GM21619 (cell line): ENCODE measurements around the gene ZNG1A.
"Not testable (repeated sequence)": the region's sequence is repeated elsewhere in the genome, so short reads cannot be mapped to it uniquely, and the experiment has no call there.

ENCODE experiments used
- ATAC-seq: cut with Tn5 transposase; IDR thresholded peaks from one replicate; pipeline ENCODE4 v1.9.1; 2021; ENCODE audit not compliant: unreplicated experiment

Gene ZNG1A

GRCh38 chr9:98775-99174, 80.1 kb downstream of the ZNG1A start:
- ATAC-seq: not testable (repeated sequence)

GRCh38 chr9:94992-95391, 83.9 kb downstream of the ZNG1A start:
- not testable (repeated sequence) for ATAC-seq

DNA sequence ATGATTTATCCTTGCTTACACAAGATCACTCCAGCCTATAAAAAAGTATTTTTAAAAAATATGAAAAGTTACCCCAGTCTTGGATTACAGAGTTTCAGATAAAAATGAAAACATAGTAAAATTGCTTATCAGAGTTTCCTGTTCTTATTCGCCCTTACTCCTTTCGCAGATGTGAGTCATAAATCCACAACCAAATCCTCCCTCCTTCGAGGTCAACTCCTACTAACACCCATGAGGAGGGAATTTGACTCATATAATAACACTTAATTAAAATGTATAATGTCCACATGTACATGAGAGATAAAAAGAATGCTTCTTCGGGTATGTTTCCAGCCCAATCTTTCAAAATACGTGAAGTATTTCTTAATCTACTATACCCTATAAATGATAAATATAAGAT, 84.5 kb downstream of the ZNG1A start:
- ATAC-seq: not testable (repeated sequence)

GRCh38 chr9:93909-94308, 84.9 kb downstream of the ZNG1A start:
- ATAC-seq: not testable (repeated sequence)

GRCh38 chr9:90851-91250, 88.0 kb downstream of the ZNG1A start:
- not testable (repeated sequence) for ATAC-seq

GRCh38 chr9:88396-89037, 90.3 kb downstream of the ZNG1A start:
- ATAC-seq: peak; percentile 84

DNA sequence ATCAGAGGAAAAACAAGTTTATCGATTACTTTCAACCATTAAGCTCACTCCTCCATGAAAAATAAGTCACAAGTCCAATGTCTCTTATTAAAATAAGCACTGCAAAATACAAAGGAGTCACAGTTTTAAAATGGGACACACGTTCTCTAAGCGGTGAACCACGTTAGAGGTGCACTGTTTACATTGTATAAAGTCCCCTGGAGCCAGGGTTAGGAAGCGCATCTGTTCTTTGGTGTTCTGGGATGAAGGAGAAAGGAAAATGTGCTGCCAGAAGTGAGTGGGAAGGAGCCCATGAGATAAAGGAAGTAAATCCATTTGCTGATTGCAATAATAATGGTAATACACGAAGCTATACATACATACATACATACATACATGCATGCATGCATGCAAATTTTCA, 91.0 kb downstream of the ZNG1A start:
- ATAC-seq: not testable (repeated sequence)

- not testable (repeated sequence) for ATAC-seq
Observed at GRCh38 chr9:87105-87504, 91.8 kb downstream of the ZNG1A start.

GRCh38 chr9:86697-87096, 92.2 kb downstream of the ZNG1A start:
- not testable (repeated sequence) for ATAC-seq

DNA sequence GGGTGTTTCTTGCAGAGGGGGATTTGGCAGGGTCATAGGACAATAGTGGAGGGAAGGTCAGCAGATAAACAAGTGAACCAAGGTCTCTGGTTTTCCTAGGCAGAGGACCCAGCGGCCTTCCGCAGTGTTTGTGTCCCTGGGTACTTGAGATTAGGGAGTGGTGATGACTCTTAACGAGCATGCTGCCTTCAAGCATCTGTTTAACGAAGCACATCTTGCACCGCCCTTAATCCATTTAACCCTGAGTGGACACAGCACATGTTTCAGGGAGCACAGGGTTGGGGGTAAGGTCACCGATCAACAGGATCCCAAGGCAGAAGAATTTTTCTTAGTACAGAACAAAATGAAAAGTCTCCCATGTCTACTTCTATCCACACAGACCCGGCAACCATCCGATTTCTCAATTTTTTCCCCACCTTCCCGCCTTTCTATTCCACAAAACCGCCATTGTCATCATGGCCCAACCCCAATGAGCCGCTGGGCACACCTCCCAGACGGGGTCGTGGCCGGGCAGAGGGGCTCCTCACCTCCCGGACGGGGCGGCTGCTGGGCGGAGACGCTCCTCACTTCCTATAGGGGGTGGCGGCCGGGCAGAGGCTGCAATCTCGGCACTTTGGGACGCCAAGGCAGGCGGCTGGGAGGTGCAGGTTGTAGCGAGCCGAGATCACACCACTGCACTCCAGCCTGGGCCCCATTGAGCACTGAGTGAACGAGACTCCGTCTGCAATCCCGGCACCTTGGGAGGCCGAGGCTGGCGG, 95.7 kb downstream of the ZNG1A start:
- not testable (repeated sequence) for ATAC-seq

- not testable (repeated sequence) for ATAC-seq
Observed at GRCh38 chr9:78333-78732, 100.5 kb downstream of the ZNG1A start.

DNA sequence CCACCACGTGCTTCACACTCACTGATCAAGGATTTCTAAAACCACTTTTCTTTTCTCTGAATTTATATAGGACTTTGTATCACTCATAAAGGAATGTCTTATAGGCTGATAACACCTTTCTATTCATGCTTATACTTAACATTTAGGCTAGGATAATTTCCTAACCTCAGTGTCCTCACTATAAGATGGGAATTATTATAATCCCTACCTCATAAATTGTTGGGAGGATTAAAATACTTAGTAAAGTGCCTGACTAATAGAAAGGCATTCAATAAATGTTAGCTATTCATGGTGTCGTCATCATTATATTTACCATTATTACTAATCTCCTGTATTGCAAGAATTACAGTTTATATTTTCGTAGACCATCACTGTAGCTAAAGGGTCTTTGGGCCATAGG, 102.5 kb downstream of the ZNG1A start:
- ATAC-seq: not testable (repeated sequence)

GRCh38 chr9:73900-74525, 104.8 kb downstream of the ZNG1A start:
- ATAC-seq: not testable (repeated sequence)

DNA sequence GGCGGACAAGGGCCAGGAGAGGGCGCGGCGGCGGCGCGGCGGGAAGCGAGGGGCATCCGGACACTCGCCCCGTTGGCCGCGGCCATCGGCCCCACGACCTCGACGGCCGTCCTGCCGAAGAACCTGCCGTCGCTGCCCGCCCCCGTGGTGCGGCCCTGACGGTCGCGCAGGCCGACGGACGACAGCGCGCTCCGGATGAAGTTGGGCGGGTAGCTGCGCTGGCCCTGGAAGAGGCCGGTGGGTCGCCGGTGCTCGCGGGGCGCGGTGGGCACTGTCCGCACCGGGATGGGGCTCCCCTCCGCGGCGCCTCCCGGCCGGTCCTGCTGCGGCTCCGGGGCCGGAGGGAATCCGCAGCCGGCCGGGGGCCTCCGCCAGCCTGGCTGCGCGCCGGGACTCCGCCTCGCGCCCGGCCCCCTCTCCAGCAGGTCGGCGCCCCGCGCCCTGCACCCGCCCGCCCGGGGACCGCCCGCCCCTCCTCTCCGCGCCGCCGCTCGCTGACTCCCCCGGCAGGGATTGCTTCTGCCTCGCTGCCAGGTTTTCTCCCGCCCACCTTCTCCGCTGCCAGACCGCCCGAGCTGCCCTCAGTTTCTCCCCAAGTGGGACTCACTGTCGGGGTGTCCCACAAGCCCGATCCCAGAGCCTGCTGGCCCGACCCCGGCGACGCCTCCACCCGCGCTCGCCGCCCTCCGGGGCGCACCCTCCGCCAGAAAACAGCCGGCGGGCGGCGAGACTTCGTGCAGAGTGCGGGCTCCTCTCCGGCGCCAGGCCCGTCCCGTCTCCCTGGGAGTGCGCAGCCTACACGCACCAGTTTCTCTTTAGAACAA, 105.6 kb downstream of the ZNG1A start:
- ATAC-seq: not testable (repeated sequence)
